Measurements from ENCODE around the gene DPF3.

The DPF3 gene

GRCh38 chr14:72892879-72893635, 844 bp downstream of the DPF3 start:
- Histone ChIP-seq H3K36me3 (replicated peaks in 1 of 2; ENCODE audit: control insufficient read depth in 2 of 2, insufficient read depth in 2 of 2, low read length in 2 of 2) (no peaks in the 10 kb centered on the region), H3K4ac (ENCODE audit: low read length) (no peak overlapping the region)
- no CpG with 5 or more reads among the region's 68 CpGs for WGBS, 2 donors (ENCODE audit: extremely low coverage in 2 of 2, insufficient read length in 2 of 2, insufficient replicate concordance in 1 of 2)

GRCh38 chr14:72892103-72892878, 1.6 kb downstream of the DPF3 start:
- no CpG with 5 or more reads among the region's 47 CpGs for WGBS, 2 donors (ENCODE audit: extremely low coverage in 2 of 2, insufficient read length in 2 of 2, insufficient replicate concordance in 1 of 2)
- Histone ChIP-seq H3K4me1 (ENCODE audit: control insufficient read depth in 2 of 2, insufficient read depth in 1 of 2, low read depth in 1 of 2, low read length in 2 of 2) (peaks cover 23 to 34% of the 10 kb centered on the region in 2 donors), H3K4ac (ENCODE audit: low read length) (no peak overlapping the region), H2BK120ac (ENCODE audit: low read depth, low read length) (no peak overlapping the region), H4K8ac (ENCODE audit: low read depth, low read length) (no peak overlapping the region), H2AK5ac (ENCODE audit: low read depth, low read length) (no peak overlapping the region), H3K9ac (ENCODE audit: low read depth, low read length, poor library complexity) (peak overlapping the region; percentile 51), H3K4me2 (ENCODE audit: insufficient read depth, low read length, poor library complexity, severe bottlenecking) (peak overlapping the region; percentile 86), H3K36me3 (replicated peaks in 1 of 2; ENCODE audit: control insufficient read depth in 2 of 2, insufficient read depth in 2 of 2, low read length in 2 of 2) (no peaks in the 10 kb centered on the region), H3K18ac (ENCODE audit: low read length) (peak overlapping the region; percentile 31), H3K27ac (replicated peaks; ENCODE audit: low read length) (no peak overlapping the region), H3K14ac (ENCODE audit: low read length) (no peak overlapping the region), H3K23ac (ENCODE audit: low read depth, low read length, poor library complexity) (no peak overlapping the region), H3K79me1 (ENCODE audit: low read depth, low read length) (no peaks in the 10 kb centered on the region), H3K4me3 (ENCODE audit: low read length in 2 of 2) (peak overlapping the region; percentile 4 to 61), H2BK12ac (ENCODE audit: low read length) (no peak overlapping the region), H3K9me3 (replicated peaks in 1 of 2; ENCODE audit: control insufficient read depth in 2 of 2, insufficient read depth in 1 of 2, low read depth in 1 of 2, low read length in 2 of 2) (no peaks in the 10 kb centered on the region), H2AFZ (ENCODE audit: low read length) (peak overlapping the region; percentile 92), H2BK5ac (ENCODE audit: low read length) (no peak overlapping the region), H4K91ac (ENCODE audit: low read depth, low read length, poor library complexity) (no peak overlapping the region), H2BK15ac (ENCODE audit: low read length) (no peak overlapping the region), H3K27me3 (ENCODE audit: control insufficient read depth in 3 of 3, insufficient read depth in 3 of 3, low read depth in 1 of 3, low read length in 3 of 3) (peaks cover 6 to 88% (median 47%) of the 10 kb centered on the region in 3 experiments)
- DNase-seq (ENCODE audit: low spot score), result no peak

More at GRCh38 chr14:72892879-72893635, 844 bp downstream of the DPF3 start:
- peak overlapping the region; percentile 31 for H3K18ac ChIP-seq (ENCODE audit: low read length)
- H3K23ac ChIP-seq (ENCODE audit: low read depth, low read length, poor library complexity), result peak overlapping the region; percentile 48
- peak overlapping the region; percentile 61 to 79 for H3K4me3 ChIP-seq (ENCODE audit: low read length in 2 of 2)
- no peak overlapping the region for H3K27ac ChIP-seq (replicated peaks; ENCODE audit: low read length)
- no peaks in the 10 kb centered on the region for H3K9me3 ChIP-seq (replicated peaks in 1 of 2; ENCODE audit: control insufficient read depth in 2 of 2, insufficient read depth in 1 of 2, low read depth in 1 of 2, low read length in 2 of 2)
- no peak overlapping the region for H4K8ac ChIP-seq (ENCODE audit: low read depth, low read length)
- peak overlapping the region; percentile 92 for H2AFZ ChIP-seq (ENCODE audit: low read length)
- no peak overlapping the region for H2BK120ac ChIP-seq (ENCODE audit: low read depth, low read length)
- no peak overlapping the region for H2BK15ac ChIP-seq (ENCODE audit: low read length)
- no peak overlapping the region for H3K14ac ChIP-seq (ENCODE audit: low read length)
- H3K4me1 ChIP-seq (ENCODE audit: control insufficient read depth in 2 of 2, insufficient read depth in 1 of 2, low read depth in 1 of 2, low read length in 2 of 2), result peaks cover 23 to 34% of the 10 kb centered on the region in 2 donors
- H2BK12ac ChIP-seq (ENCODE audit: low read length), result no peak overlapping the region
- peak overlapping the region; percentile 51 for H3K9ac ChIP-seq (ENCODE audit: low read depth, low read length, poor library complexity)
- no peak overlapping the region for H2BK5ac ChIP-seq (ENCODE audit: low read length)
- H3K4me2 ChIP-seq (ENCODE audit: insufficient read depth, low read length, poor library complexity, severe bottlenecking), result peak overlapping the region; percentile 86
- no peak overlapping the region for H2AK5ac ChIP-seq (ENCODE audit: low read depth, low read length)
- no peaks in the 10 kb centered on the region for H3K79me1 ChIP-seq (ENCODE audit: low read depth, low read length)
- no peak overlapping the region for H4K91ac ChIP-seq (ENCODE audit: low read depth, low read length, poor library complexity)
- DNase-seq (ENCODE audit: low spot score), result no peak
- peaks cover 6 to 82% (median 47%) of the 10 kb centered on the region in 3 experiments for H3K27me3 ChIP-seq (ENCODE audit: control insufficient read depth in 3 of 3, insufficient read depth in 3 of 3, low read depth in 1 of 3, low read length in 3 of 3)

- Histone ChIP-seq H2AK5ac (ENCODE audit: low read depth, low read length) (no peak overlapping the region), H2BK12ac (ENCODE audit: low read length) (no peak overlapping the region), H4K8ac (ENCODE audit: low read depth, low read length) (no peak overlapping the region), H3K23ac (ENCODE audit: low read depth, low read length, poor library complexity) (no peak overlapping the region), H3K27me3 (ENCODE audit: control insufficient read depth in 3 of 3, insufficient read depth in 3 of 3, low read depth in 1 of 3, low read length in 3 of 3) (peaks cover 6 to 88% (median 47%) of the 10 kb centered on the region in 3 experiments), H2BK120ac (ENCODE audit: low read depth, low read length) (no peak overlapping the region), H3K4me1 (ENCODE audit: control insufficient read depth in 2 of 2, insufficient read depth in 1 of 2, low read depth in 1 of 2, low read length in 2 of 2) (peaks cover 23 to 34% of the 10 kb centered on the region in 2 donors), H2AFZ (ENCODE audit: low read length) (peak overlapping the region; percentile 92), H4K91ac (ENCODE audit: low read depth, low read length, poor library complexity) (no peak overlapping the region), H3K79me1 (ENCODE audit: low read depth, low read length) (no peaks in the 10 kb centered on the region), H3K14ac (ENCODE audit: low read length) (no peak overlapping the region), H3K9ac (ENCODE audit: low read depth, low read length, poor library complexity) (no peak overlapping the region), H3K36me3 (replicated peaks in 1 of 2; ENCODE audit: control insufficient read depth in 2 of 2, insufficient read depth in 2 of 2, low read length in 2 of 2) (no peaks in the 10 kb centered on the region), H2BK5ac (ENCODE audit: low read length) (no peak overlapping the region), H3K4ac (ENCODE audit: low read length) (no peak overlapping the region), H3K4me2 (ENCODE audit: insufficient read depth, low read length, poor library complexity, severe bottlenecking) (peak overlapping the region; percentile 61), H3K9me3 (replicated peaks in 1 of 2; ENCODE audit: control insufficient read depth in 2 of 2, insufficient read depth in 1 of 2, low read depth in 1 of 2, low read length in 2 of 2) (no peaks in the 10 kb centered on the region), H3K27ac (replicated peaks; ENCODE audit: low read length) (no peak overlapping the region), H3K4me3 (ENCODE audit: low read length in 2 of 2) (peak overlapping the region in 1 of 2 donors; percentile 61), H2BK15ac (ENCODE audit: low read length) (no peak overlapping the region), H3K18ac (ENCODE audit: low read length) (no peak overlapping the region)
- DNase-seq (ENCODE audit: low spot score), result no peak
- no CpG with 5 or more reads among the region's 14 CpGs for WGBS, 2 donors (ENCODE audit: extremely low coverage in 2 of 2, insufficient read length in 2 of 2, insufficient replicate concordance in 1 of 2)
Observed at GRCh38 chr14:72891666-72892102, 2.2 kb downstream of the DPF3 start.

- no peak overlapping the region for H2BK12ac ChIP-seq (ENCODE audit: low read length)
- no peak overlapping the region for H2BK120ac ChIP-seq (ENCODE audit: low read depth, low read length)
- H3K14ac ChIP-seq (ENCODE audit: low read length), result no peak overlapping the region
- no peak for DNase-seq (ENCODE audit: low spot score)
- H3K27me3 ChIP-seq (ENCODE audit: control insufficient read depth in 3 of 3, insufficient read depth in 3 of 3, low read depth in 1 of 3, low read length in 3 of 3), result peaks cover 6 to 71% (median 34%) of the 10 kb centered on the region in 3 experiments
- H2AFZ ChIP-seq (ENCODE audit: low read length), result no peak overlapping the region
- peaks cover 20 to 26% of the 10 kb centered on the region in 2 donors for H3K4me1 ChIP-seq (ENCODE audit: control insufficient read depth in 2 of 2, insufficient read depth in 1 of 2, low read depth in 1 of 2, low read length in 2 of 2)
- H3K23ac ChIP-seq (ENCODE audit: low read depth, low read length, poor library complexity), result no peak overlapping the region
- H2AK5ac ChIP-seq (ENCODE audit: low read depth, low read length), result no peak overlapping the region
- H3K4me3 ChIP-seq (ENCODE audit: low read length in 2 of 2), result no peak overlapping the region
- no peak overlapping the region for H2BK15ac ChIP-seq (ENCODE audit: low read length)
- H3K9ac ChIP-seq (ENCODE audit: low read depth, low read length, poor library complexity), result no peak overlapping the region
- H3K4ac ChIP-seq (ENCODE audit: low read length), result no peak overlapping the region
- no CpG with 5 or more reads among the region's 5 CpGs for WGBS, 2 donors (ENCODE audit: extremely low coverage in 2 of 2, insufficient read length in 2 of 2, insufficient replicate concordance in 1 of 2)
- H3K36me3 ChIP-seq (replicated peaks in 1 of 2; ENCODE audit: control insufficient read depth in 2 of 2, insufficient read depth in 2 of 2, low read length in 2 of 2), result no peaks in the 10 kb centered on the region
- H3K27ac ChIP-seq (replicated peaks; ENCODE audit: low read length), result no peak overlapping the region
- no peak overlapping the region for H4K91ac ChIP-seq (ENCODE audit: low read depth, low read length, poor library complexity)
- no peak overlapping the region for H4K8ac ChIP-seq (ENCODE audit: low read depth, low read length)
- H2BK5ac ChIP-seq (ENCODE audit: low read length), result no peak overlapping the region
- no peaks in the 10 kb centered on the region for H3K9me3 ChIP-seq (replicated peaks in 1 of 2; ENCODE audit: control insufficient read depth in 2 of 2, insufficient read depth in 1 of 2, low read depth in 1 of 2, low read length in 2 of 2)
- no peak overlapping the region for H3K4me2 ChIP-seq (ENCODE audit: insufficient read depth, low read length, poor library complexity, severe bottlenecking)
- no peak overlapping the region for H3K18ac ChIP-seq (ENCODE audit: low read length)
- no peaks in the 10 kb centered on the region for H3K79me1 ChIP-seq (ENCODE audit: low read depth, low read length)
Observed at GRCh38 chr14:72889366-72889765, 4.5 kb downstream of the DPF3 start.

All from neuronal stem cell (in vitro differentiated cells).